ENCODE measurements around the gene ALK.

The ALK gene

DNA sequence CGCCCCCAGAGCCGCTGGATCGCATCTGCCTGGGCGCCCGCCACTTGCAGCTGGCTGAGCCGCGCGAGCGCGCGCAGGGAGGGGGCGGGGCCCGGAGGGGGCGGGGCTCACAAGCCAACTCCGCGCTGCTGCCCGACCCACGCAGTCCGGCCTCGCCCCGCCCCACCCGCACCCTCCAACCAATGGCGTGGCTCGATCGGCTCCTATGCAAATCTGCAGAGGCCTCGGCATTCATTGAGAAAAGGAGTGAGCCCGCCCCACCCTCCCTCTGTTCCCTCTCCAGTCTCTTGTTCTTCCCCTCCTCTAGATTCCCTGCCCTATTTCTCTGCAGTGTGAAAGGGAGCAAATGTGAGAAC, at the start of gene ALK:
Gene ALK (minus strand): TSS at position 27 of the 356 bp plus-strand sequence. CDS start 927 bp downstream, outside the sequence.
- no peak for TF ChIP-seq GATA3 (IDR thresholded peaks at IDR 0.05; ENCODE audit: low read depth, low read length)
- TF ChIP-seq GATA2 (IDR thresholded peaks at IDR 0.05; ENCODE audit: low read depth, low read length): no peak

DNA sequence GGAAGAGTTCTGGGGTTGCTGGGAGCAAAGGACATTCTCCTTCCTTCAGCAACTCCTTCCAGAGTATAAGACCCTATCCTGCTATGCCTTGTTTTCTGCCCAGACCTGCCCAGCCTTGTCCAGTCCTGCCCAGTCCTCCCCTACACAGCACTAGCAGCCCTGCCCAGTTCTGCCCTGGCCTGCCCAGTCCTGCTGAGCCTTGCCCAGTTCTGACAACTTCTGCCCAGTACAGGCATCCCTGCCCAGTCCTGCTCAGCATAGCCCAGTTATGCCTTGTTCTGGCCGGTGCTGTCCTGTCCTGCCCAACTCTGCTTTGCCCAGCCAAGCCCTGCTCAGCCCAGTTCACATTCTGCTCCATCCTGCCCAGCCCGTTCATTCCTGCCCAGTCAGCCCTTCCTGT, 44.9 kb upstream of the ALK start:
- TF ChIP-seq GATA3 (IDR thresholded peaks at IDR 0.05; ENCODE audit: low read depth, low read length) (no peak), GATA2 (IDR thresholded peaks at IDR 0.05; ENCODE audit: low read depth, low read length) (no peak)

DNA sequence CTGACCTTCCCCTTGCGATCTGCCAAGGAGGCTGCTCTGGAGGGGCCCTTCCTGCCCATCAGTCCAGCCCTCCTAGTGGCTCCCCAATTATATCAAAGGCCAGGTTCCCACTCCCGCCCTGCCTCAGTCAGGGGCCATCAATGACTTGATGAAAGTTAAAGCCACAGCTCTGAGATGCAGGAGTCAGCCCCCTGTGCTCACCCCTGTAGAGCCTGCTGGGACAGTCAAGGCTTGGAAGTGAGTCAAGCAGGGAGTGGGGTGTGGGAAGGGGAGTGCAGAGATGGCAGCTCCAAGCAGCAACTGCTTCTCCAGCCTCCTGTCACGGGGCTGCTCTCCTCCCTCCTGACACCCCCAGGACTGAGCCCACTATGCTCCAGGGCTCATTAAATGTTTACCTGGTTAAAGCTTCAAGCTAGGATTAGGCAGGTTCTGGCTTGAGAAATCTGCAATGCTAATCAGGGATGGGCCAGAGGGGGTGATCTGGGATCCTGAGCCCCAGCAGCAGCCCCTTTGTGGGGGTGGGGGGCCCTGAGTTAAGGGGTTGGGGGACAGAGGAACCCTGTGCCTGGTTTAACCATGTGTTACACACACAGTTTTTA, 42.7 kb upstream of the ALK start:
- TF ChIP-seq GATA3 (IDR thresholded peaks at IDR 0.05; ENCODE audit: low read depth, low read length) (no peak), GATA2 (IDR thresholded peaks at IDR 0.05; ENCODE audit: low read depth, low read length) (no peak)

DNA sequence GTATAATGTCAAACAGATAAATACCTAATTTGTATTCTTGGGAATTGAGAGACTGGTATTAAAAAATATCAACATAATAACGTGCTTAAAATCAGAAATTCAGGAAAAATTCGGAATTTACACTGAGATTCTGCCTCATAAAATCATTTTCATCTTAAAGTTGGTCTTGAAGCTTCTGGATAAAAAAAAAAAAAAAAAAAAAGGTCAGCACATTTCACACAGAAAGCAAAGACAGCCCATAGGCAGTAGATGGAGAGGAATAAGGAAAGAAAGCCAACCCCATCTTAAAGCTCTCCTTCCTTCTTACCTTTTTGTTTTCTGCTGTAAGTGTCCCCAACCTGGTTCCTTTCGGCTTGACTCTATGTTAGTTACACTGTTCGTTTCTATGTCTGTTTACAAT, 41.5 kb upstream of the ALK start:
- no peak for TF ChIP-seq GATA3 (IDR thresholded peaks at IDR 0.05; ENCODE audit: low read depth, low read length)

DNA sequence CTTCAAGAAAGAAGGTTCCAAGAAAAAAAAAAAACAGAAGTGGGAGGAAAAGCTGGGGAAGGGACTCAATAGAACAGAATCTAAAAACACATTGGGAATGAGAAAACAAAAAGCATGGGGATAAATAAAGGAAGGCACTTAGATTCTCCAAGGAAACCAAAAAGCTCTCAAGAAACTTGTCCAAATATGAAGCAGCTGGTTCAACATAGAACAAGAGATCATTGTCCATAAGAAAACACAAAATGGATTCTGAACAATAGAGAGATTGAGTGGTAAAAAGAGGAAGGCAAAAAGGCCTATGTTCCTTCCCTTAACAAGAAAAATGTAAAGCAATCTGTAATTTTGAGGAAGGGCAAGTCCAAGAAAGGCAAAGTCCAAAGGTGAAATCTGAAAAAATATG, 32.9 kb upstream of the ALK start:
- TF ChIP-seq GATA2 (IDR thresholded peaks at IDR 0.05; ENCODE audit: low read depth, low read length) (no peak), GATA3 (IDR thresholded peaks at IDR 0.05; ENCODE audit: low read depth, low read length) (no peak)

DNA sequence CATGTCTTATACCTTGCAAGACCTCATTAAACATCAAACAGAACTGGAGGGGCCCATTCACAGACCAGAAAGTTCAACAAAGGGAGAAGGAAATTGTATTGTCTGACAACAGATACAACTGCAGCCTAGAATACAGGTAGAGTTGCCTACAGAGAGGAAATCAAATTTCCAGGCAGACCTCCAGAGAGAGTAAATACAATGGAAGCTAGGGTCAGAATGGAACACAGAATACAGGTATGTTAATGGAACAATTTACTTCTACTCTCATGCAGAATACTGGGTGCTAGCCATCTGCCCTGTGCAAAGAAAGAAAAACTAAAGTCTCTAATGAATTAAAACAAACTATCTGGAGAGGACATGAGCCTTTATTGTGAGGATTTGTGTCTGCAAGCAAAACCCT, 31.6 kb upstream of the ALK start:
- no peak for TF ChIP-seq GATA3 (IDR thresholded peaks at IDR 0.05; ENCODE audit: low read depth, low read length)

DNA sequence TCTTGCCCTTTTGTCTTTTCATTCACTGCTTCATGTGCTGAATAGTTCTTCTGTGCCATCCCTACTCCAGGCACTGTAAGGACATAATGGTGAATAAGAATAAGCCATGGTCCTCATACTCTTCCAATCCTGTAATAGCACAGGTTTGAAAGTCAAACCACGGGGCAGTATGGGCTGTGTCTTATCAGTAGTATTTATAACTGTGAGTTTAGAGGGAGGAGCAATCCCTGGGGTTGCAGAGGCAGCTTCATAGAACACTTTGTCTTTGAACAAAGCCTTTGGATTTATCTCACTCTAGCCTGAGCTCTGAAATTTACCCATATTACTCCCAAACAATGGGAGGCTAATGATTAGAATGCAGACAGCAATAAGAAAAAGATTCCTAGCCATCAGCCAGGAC, 30.2 kb upstream of the ALK start:
- TF ChIP-seq GATA3 (IDR thresholded peaks at IDR 0.05; ENCODE audit: low read depth, low read length) (no peak), GATA2 (IDR thresholded peaks at IDR 0.05; ENCODE audit: low read depth, low read length) (no peak)

DNA sequence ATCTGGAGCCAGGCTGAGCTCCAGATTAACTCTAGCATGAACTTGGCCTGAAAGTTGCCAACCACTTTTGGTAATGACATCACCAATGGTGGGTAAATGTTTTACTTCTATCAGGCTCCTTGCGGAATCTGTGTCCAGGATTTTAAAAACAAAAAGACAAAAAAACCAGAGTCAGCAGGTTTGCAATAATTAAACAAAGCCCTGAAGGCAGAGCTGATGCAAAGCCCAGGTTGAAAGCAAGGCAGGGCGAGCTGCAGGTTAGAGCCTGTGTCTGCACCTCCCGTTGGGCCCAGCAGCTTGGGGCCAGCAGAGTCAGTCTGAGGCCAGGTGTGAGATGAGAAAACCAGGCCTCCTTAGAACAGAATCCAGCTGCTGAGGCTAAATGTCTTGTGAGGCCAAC, 29.1 kb upstream of the ALK start:
- TF ChIP-seq GATA3 (IDR thresholded peaks at IDR 0.05; ENCODE audit: low read depth, low read length): no peak
- TF ChIP-seq GATA2 (IDR thresholded peaks at IDR 0.05; ENCODE audit: low read depth, low read length): no peak

DNA sequence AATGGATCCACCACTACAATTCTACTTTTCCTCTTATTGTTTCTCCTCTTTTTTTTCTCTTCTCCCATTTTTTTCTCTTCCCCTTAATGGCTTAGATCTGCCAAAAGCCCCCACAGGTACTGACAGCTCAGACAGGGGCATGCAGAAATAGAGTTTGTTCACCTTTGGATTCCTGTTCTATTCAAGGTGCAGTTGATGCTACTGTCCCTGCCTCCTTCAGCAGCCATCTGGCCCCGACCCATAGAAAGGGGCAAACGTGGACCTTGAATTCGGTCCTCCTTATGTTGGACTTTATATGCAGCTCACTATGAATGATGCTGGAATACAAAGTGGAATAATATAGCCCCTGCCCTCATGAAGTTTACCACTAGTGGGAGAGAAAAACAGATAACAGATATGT, 27.7 kb upstream of the ALK start:
- TF ChIP-seq GATA3 (IDR thresholded peaks at IDR 0.05; ENCODE audit: low read depth, low read length) (no peak), GATA2 (IDR thresholded peaks at IDR 0.05; ENCODE audit: low read depth, low read length) (no peak)

DNA sequence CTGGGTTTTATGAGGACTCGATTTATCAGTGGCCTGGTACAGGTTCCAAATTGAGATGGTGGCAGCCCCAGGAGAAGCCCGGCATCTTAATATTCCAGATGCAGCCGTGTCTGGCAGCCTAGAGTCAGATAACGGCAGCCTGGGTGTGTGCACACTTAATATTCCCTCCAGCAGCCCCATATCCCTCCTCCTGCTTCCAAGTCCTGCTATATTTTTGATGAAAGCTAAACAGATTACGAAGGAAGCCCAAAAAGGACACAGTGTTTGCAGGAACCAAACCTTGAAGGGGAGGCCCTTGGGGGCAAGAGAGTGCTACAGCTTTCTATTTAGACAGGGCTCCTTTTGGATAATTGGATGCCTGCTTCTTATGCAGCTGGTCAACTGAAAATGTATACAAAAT, 25.1 kb upstream of the ALK start:
- TF ChIP-seq GATA2 (IDR thresholded peaks at IDR 0.05; ENCODE audit: low read depth, low read length) (peak; percentile 9; the same call in 1 of the 2 replicates), GATA3 (IDR thresholded peaks at IDR 0.05; ENCODE audit: low read depth, low read length) (no peak)

DNA sequence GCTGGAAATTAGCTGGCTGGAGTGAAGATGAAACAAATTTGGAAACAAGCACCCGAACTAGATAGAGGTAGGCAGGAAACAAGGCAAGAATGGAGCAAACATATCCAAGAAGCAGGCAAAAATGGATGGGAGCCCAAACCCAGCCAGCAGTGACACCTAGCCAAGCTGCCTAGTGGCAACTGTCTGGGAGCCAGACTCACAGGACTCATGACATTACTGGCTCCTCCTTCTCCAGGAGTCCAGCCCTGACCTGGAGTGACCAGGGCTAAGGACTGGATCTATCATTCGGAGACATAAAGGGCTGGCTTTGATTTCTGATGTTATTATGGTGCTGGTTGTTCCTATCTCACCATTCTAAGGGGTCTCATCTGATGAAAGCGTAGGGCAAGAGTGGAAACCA, 21.3 kb upstream of the ALK start:
- TF ChIP-seq GATA3 (IDR thresholded peaks at IDR 0.05; ENCODE audit: low read depth, low read length) (no peak), GATA2 (IDR thresholded peaks at IDR 0.05; ENCODE audit: low read depth, low read length) (no peak)

DNA sequence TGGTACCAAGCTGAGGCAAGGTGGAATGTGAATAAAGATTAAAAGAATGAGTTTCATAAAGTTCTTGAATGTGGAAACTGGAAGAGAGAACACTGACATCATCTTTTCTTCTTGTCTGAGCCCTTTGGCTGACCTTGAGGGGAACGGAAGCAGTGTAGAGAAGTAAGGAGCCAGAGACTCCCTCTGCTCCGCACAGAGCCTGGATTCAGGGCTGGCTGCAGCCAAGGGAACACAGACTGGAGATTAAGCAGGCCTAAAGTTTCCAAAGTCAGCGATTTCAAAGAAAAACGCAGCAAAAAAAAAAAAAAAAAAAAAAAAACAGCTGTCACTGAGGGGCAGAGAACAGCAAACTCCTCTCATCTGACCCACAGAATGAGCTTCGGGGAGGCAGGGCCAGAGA, 19.3 kb upstream of the ALK start:
- TF ChIP-seq GATA3 (IDR thresholded peaks at IDR 0.05; ENCODE audit: low read depth, low read length) (no peak), GATA2 (IDR thresholded peaks at IDR 0.05; ENCODE audit: low read depth, low read length) (no peak)

DNA sequence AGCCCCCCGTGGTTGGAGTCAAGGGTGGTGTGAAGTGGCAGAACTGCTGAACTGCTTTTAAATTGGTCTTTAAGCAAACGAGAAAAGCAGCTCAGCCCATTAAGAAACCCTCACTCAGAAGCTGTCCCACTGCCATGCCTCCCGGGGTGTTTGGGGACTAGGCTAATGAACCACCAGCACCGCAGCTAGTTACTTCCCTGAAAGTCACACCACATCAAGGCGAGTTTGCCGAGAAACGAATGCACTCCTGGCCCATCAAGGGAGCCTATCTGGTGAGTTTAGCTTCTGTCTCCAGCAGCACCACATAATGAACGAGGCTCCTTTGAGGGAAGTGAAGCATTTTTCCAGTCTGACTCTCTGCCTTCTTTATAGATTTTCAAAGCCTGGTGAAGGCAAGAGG, 14.6 kb upstream of the ALK start:
- TF ChIP-seq GATA2 (IDR thresholded peaks at IDR 0.05; ENCODE audit: low read depth, low read length) (no peak), GATA3 (IDR thresholded peaks at IDR 0.05; ENCODE audit: low read depth, low read length) (no peak)

DNA sequence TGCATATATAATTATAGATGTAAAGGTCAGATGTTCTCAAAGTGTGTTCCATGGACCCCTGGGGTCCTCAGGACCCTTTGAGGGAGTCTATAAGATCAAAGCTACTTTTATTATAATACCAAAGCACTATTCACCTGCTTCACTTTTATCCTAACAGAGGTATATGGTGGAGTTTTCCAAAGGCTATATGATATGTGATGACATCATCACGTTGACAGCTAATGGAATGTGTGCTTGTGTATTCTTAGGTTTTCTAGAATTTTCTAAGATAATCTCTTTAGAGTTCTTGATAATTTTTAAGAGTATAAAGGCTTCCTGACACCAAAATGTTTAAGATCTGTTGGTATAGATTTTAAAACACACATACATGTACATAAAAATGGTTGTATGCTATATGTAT, 10.4 kb upstream of the ALK start:
- TF ChIP-seq GATA3 (IDR thresholded peaks at IDR 0.05; ENCODE audit: low read depth, low read length): no peak
- TF ChIP-seq GATA2 (IDR thresholded peaks at IDR 0.05; ENCODE audit: low read depth, low read length): no peak

DNA sequence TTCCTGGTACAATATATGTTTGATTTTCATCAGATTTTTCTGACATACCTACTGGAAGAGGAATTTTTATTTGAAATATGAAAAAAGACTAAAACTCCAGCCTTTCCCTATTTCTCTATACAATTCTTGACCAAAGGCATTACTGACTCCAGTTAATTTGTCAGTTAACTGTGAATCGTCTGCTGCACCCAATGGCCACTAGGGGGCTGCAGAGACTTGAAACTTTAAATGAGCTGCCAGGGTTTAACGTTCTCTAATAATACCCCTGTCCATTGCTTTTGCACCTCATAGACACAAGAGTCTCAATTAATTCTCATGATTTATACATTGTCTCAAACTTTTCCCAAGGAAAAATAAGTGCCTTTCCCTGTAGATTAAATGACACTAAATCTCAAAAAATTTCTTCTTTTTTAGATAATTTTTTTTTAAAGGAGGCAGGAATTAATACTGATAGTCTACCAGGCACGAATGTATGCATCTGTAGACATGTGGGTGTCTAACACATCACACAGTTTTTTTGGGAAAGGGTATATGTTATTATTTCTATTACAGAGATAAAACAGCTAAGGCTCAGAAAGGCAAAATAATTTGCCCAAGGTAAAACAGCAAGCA, 1.8 kb upstream of the ALK start:
- no peak for TF ChIP-seq GATA3 (IDR thresholded peaks at IDR 0.05; ENCODE audit: low read depth, low read length)
- TF ChIP-seq GATA2 (IDR thresholded peaks at IDR 0.05; ENCODE audit: low read depth, low read length): no peak

DNA sequence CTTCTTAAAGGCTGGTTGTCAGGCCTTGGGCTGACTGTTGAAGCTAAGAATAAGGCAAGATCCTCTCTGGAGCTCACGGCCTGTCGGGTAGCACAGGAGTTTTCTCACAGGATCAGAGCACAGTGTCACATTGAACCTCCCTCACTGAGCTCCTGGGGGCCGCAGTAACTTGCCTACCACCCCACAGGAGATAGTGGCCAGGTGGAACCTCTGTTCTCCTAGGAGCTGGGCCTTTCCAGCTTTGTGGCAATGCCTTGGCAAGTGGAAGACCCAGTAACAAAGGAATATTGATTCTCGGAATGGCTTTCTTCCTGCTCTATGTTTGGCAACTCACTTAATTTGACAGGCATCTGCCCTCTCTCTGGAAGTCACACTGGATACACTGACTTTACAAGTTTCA, 1.2 kb upstream of the ALK start:
- TF ChIP-seq GATA2 (IDR thresholded peaks at IDR 0.05; ENCODE audit: low read depth, low read length) (no peak), GATA3 (IDR thresholded peaks at IDR 0.05; ENCODE audit: low read depth, low read length) (no peak)
